ENCODE results near the gene SCG5.

Gene SCG5

GRCh38 chr15:32643907-32644445 lies 2.5 kb downstream of the SCG5 start:
- Histone ChIP-seq H3K36me3 (replicated peaks; ENCODE audit: insufficient read depth, low read length) (no peaks in the 10 kb centered on the region), H4K20me1 (ENCODE audit: insufficient read depth, low read length) (no peaks in the 10 kb centered on the region), H3K4me3 (ENCODE audit: low read length) (no peak overlapping the region), H3K9me3 (replicated peaks; ENCODE audit: insufficient read depth, low read length) (no peaks in the 10 kb centered on the region), H3K4me2 (ENCODE audit: low read depth, low read length) (no peak overlapping the region), H3K27ac (ENCODE audit: low read length) (no peak overlapping the region), H3K9me2 (replicated peaks; ENCODE audit: insufficient read depth, low read length) (no peaks in the 10 kb centered on the region), H3K4me1 (ENCODE audit: low read length) (no peaks in the 10 kb centered on the region), H2AFZ (ENCODE audit: low read length) (no peak overlapping the region), H3K79me2 (ENCODE audit: low read length) (no peaks in the 10 kb centered on the region), H3K9ac (ENCODE audit: low read length) (no peak overlapping the region), H3K27me3 (replicated peaks; ENCODE audit: insufficient read depth, low read length) (no peaks in the 10 kb centered on the region), H3F3A (ENCODE audit: insufficient read depth, low read length) (no peaks in the 10 kb centered on the region)
- TF ChIP-seq, protein P1, sequence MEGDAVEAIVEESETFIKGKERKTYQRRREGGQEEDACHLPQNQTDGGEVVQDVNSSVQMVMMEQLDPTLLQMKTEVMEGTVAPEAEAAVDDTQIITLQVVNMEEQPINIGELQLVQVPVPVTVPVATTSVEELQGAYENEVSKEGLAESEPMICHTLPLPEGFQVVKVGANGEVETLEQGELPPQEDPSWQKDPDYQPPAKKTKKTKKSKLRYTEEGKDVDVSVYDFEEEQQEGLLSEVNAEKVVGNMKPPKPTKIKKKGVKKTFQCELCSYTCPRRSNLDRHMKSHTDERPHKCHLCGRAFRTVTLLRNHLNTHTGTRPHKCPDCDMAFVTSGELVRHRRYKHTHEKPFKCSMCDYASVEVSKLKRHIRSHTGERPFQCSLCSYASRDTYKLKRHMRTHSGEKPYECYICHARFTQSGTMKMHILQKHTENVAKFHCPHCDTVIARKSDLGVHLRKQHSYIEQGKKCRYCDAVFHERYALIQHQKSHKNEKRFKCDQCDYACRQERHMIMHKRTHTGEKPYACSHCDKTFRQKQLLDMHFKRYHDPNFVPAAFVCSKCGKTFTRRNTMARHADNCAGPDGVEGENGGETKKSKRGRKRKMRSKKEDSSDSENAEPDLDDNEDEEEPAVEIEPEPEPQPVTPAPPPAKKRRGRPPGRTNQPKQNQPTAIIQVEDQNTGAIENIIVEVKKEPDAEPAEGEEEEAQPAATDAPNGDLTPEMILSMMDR (IDR thresholded peaks at IDR 0.05; ENCODE audit: low read length): no peak
- no peak for TF ChIP-seq EZH2 (optimal IDR thresholded peaks at IDR 0.05; ENCODE audit: low read depth, low read length)
- no peak for TF ChIP-seq EZH2phosphoT487 (IDR thresholded peaks at IDR 0.05; ENCODE audit: low read length)
- no peak for DNase-seq

GRCh38 chr15:32646291-32646690 lies 4.8 kb downstream of the SCG5 start:
- Histone ChIP-seq H4K20me1 (ENCODE audit: insufficient read depth, low read length) (no peaks in the 10 kb centered on the region), H3F3A (ENCODE audit: insufficient read depth, low read length) (no peaks in the 10 kb centered on the region), H3K9ac (ENCODE audit: low read length) (no peak overlapping the region), H3K4me1 (ENCODE audit: low read length) (no peaks in the 10 kb centered on the region), H3K36me3 (replicated peaks; ENCODE audit: insufficient read depth, low read length) (no peaks in the 10 kb centered on the region), H3K9me2 (replicated peaks; ENCODE audit: insufficient read depth, low read length) (no peaks in the 10 kb centered on the region), H2AFZ (ENCODE audit: low read length) (no peak overlapping the region), H3K4me2 (ENCODE audit: low read depth, low read length) (no peak overlapping the region), H3K79me2 (ENCODE audit: low read length) (no peaks in the 10 kb centered on the region), H3K27ac (ENCODE audit: low read length) (no peak overlapping the region), H3K9me3 (replicated peaks; ENCODE audit: insufficient read depth, low read length) (no peaks in the 10 kb centered on the region), H3K27me3 (replicated peaks; ENCODE audit: insufficient read depth, low read length) (no peaks in the 10 kb centered on the region), H3K4me3 (ENCODE audit: low read length) (no peak overlapping the region)
- TF ChIP-seq EZH2 (optimal IDR thresholded peaks at IDR 0.05; ENCODE audit: low read depth, low read length) (no peak), EZH2phosphoT487 (IDR thresholded peaks at IDR 0.05; ENCODE audit: low read length) (no peak)
- TF ChIP-seq, protein P1 (IDR thresholded peaks at IDR 0.05; ENCODE audit: low read length): no peak
- no peak for DNase-seq

GRCh38 chr15:32649342-32649741 lies 7.8 kb downstream of the SCG5 start:
- Histone ChIP-seq H3K36me3 (replicated peaks; ENCODE audit: insufficient read depth, low read length) (0 out of 2 replicates have a peak, but pooled peaks cover 2% of the 10 kb centered on the region), H2AFZ (ENCODE audit: low read length) (no peak overlapping the region), H4K20me1 (ENCODE audit: insufficient read depth, low read length) (no peaks in the 10 kb centered on the region), H3K9me3 (replicated peaks; ENCODE audit: insufficient read depth, low read length) (no peaks in the 10 kb centered on the region), H3K9me2 (replicated peaks; ENCODE audit: insufficient read depth, low read length) (no peaks in the 10 kb centered on the region), H3F3A (ENCODE audit: insufficient read depth, low read length) (no peaks in the 10 kb centered on the region), H3K4me2 (ENCODE audit: low read depth, low read length) (no peak overlapping the region), H3K9ac (ENCODE audit: low read length) (no peak overlapping the region), H3K4me1 (ENCODE audit: low read length) (no peaks in the 10 kb centered on the region), H3K4me3 (ENCODE audit: low read length) (no peak overlapping the region), H3K27me3 (replicated peaks; ENCODE audit: insufficient read depth, low read length) (no peaks in the 10 kb centered on the region), H3K27ac (ENCODE audit: low read length) (no peak overlapping the region), H3K79me2 (ENCODE audit: low read length) (no peaks in the 10 kb centered on the region)
- TF ChIP-seq EZH2 (optimal IDR thresholded peaks at IDR 0.05; ENCODE audit: low read depth, low read length): no peak
- TF ChIP-seq, protein P1 (IDR thresholded peaks at IDR 0.05; ENCODE audit: low read length): peak; percentile 25
- no peak for DNase-seq
